IPS-18a (cell line): ENCODE data around the gene KCNJ9.
A peak's percentile ranks its signal among the peaks of the same experiment; 100 is the strongest.
"Not testable (repeated sequence)": the region's sequence is repeated elsewhere in the genome, so short reads cannot be mapped to it uniquely, and the experiment has no call there.

Source experiments
- H3K27ac ChIP-seq: one replicate; pipeline ENCODE4 v1.5.1; 2013; ENCODE audit warnings: low read length
- H3K27me3 ChIP-seq: one replicate; pipeline ENCODE4 v1.6.1; 2013; ENCODE audit warnings: mild to moderate bottlenecking, low read length; ENCODE audit not compliant: control insufficient read depth, insufficient read depth
- H3K36me3 ChIP-seq: one replicate; pipeline ENCODE4 v1.6.1; 2013; ENCODE audit warnings: low read depth, low read length; ENCODE audit not compliant: control insufficient read depth
- H3K4me1 ChIP-seq: one replicate; pipeline ENCODE4 v1.6.1; 2013; ENCODE audit warnings: low read depth, low read length; ENCODE audit not compliant: control insufficient read depth
- H3K4me3 ChIP-seq: one replicate; pipeline ENCODE4 v1.5.1; 2013; ENCODE audit warnings: low read length
- H3K9ac ChIP-seq: one replicate; pipeline ENCODE4 v1.6.1; 2013; ENCODE audit warnings: mild to moderate bottlenecking, low read length, moderate library complexity
- H3K9me3 ChIP-seq: one replicate; pipeline ENCODE4 v1.6.1; 2013; ENCODE audit warnings: low read depth, low read length; ENCODE audit not compliant: control insufficient read depth

The KCNJ9 gene

GRCh38 chr1:160081261-160081936, at the start of gene KCNJ9:
Gene KCNJ9, plus strand, starts transcription at chr1:160081538. Its CDS starts 2,493 bp downstream, at chr1:160084031.
- no peaks in the 10 kb centered on the region for H3K36me3 ChIP-seq
- no peaks in the 10 kb centered on the region for H3K9me3 ChIP-seq
- no peak within 1 kb of the TSS for H3K9ac ChIP-seq
- no peak within 1 kb of the TSS for H3K27ac ChIP-seq
- H3K4me3 ChIP-seq, result no peak within 1 kb of the TSS
- peaks cover 66% of the 10 kb centered on the region for H3K27me3 ChIP-seq
- H3K4me1 ChIP-seq, result peaks cover 5% of the 10 kb centered on the region

- H3K27ac ChIP-seq, result no peak overlapping the region
- peak overlapping the region; percentile 87 for H3K4me3 ChIP-seq
- H3K9me3 ChIP-seq, result no peaks in the 10 kb centered on the region
Observed at GRCh38 chr1:160032165-160032820, 49.0 kb upstream of the KCNJ9 start.

GRCh38 chr1:160040476-160040875, 40.9 kb upstream of the KCNJ9 start:
- no peaks in the 10 kb centered on the region for H3K9me3 ChIP-seq
- no peak overlapping the region for H3K9ac ChIP-seq
- H3K4me1 ChIP-seq, result no peaks in the 10 kb centered on the region
- H3K27me3 ChIP-seq, result no peaks in the 10 kb centered on the region
- no peak overlapping the region for H3K4me3 ChIP-seq
- H3K36me3 ChIP-seq, result no peaks in the 10 kb centered on the region
- no peak overlapping the region for H3K27ac ChIP-seq

More at GRCh38 chr1:160032165-160032820, 49.0 kb upstream of the KCNJ9 start:
- no peaks in the 10 kb centered on the region for H3K36me3 ChIP-seq
- H3K4me1 ChIP-seq, result peaks cover 14% of the 10 kb centered on the region
- peaks cover 16% of the 10 kb centered on the region for H3K27me3 ChIP-seq
- peak overlapping the region; percentile 55 for H3K9ac ChIP-seq

GRCh38 chr1:160043543-160043942, 37.8 kb upstream of the KCNJ9 start:
- no peaks in the 10 kb centered on the region for H3K36me3 ChIP-seq
- no peaks in the 10 kb centered on the region for H3K27me3 ChIP-seq
- no peak overlapping the region for H3K9ac ChIP-seq
- H3K4me1 ChIP-seq, result peaks cover 24% of the 10 kb centered on the region
- no peaks in the 10 kb centered on the region for H3K9me3 ChIP-seq
- H3K27ac ChIP-seq, result no peak overlapping the region
- no peak overlapping the region for H3K4me3 ChIP-seq

DNA sequence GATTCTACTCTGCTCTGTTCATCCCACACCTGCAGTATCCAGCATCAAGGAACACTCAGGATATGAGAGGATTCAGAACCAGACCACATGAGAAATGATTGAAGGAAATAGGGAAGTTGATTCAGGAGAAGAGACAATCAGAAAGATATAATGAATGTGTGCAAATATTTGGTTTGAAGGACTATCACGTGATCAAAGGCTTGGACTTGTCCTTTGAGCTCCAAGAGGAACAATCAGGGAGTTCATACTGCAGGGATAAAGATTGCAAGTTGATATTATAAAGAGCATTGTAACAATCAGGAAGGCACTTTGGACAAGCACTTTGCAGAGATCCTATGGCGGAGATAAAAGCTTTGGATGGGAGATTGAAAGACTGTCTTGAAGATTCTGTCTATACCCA, 35.7 kb upstream of the KCNJ9 start:
- H3K27me3 ChIP-seq, result no peaks in the 10 kb centered on the region
- H3K4me3 ChIP-seq, result no peak overlapping the region
- H3K9me3 ChIP-seq, result no peaks in the 10 kb centered on the region
- no peaks in the 10 kb centered on the region for H3K36me3 ChIP-seq
- H3K27ac ChIP-seq, result no peak overlapping the region
- no peak overlapping the region for H3K9ac ChIP-seq
- peaks cover 33% of the 10 kb centered on the region for H3K4me1 ChIP-seq

DNA sequence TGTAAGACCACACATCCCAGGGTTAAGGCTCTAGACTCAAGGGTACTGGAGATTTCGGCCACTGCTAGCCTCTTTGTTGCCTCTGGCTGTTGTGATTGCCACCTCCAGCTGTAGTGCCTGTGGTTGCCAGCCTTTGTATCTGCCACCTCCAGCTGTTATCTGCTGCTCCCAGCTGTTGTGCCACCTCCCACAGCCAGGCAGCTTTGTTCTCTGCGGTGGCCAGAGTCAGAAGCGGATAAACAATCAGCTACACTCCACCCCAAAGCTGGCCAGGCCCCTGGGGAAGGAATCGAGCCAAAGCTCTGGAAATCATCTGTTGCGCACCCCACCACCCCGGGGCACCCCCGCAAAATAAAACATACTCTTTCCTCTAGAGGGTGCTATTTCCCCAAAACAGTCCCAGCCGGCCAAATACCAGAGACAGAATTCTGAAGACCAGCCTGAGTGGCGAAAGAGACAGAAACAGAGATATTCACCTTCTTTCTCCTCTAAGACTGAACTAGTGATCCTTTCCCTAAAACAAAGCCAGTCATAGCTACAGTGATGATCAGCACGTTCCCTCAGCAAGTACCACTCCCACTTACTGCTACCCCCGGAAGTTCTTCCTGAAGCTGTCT, 34.7 kb upstream of the KCNJ9 start:
- Histone ChIP-seq H3K27ac (no peak overlapping the region), H3K4me3 (peak overlapping the region; percentile 11), H3K4me1 (peaks cover 33% of the 10 kb centered on the region), H3K9me3 (no peaks in the 10 kb centered on the region), H3K36me3 (no peaks in the 10 kb centered on the region), H3K27me3 (no peaks in the 10 kb centered on the region), H3K9ac (no peak overlapping the region)

- no peak overlapping the region for H3K9ac ChIP-seq
- H3K4me1 ChIP-seq, result peaks cover 33% of the 10 kb centered on the region
- no peaks in the 10 kb centered on the region for H3K9me3 ChIP-seq
- no peak overlapping the region for H3K27ac ChIP-seq
- peak overlapping the region; percentile 11 for H3K4me3 ChIP-seq
- H3K27me3 ChIP-seq, result no peaks in the 10 kb centered on the region
- no peaks in the 10 kb centered on the region for H3K36me3 ChIP-seq
Observed at GRCh38 chr1:160047111-160047991, 34.0 kb upstream of the KCNJ9 start.

DNA sequence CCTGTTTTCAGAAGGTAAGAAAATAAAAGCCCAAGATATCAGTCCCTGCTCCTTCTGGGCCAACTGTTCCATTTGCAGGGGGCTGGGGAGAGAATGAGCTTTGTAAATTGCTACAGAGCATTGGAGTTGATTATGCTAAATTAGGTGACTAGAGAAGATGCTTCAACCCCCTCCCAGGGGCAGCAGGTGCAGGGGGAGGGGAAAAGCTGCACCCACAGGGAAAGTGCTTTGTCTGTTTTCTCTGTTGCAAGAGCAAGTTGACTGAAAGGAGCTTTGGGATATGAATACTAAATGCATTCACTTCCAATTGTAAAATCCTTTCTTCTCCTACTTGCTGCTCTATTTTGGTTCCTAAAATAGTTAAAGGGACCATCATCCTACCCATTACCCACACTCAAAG, 33.0 kb upstream of the KCNJ9 start:
- peaks cover under 1% of the 10 kb centered on the region for H3K27me3 ChIP-seq
- no peak overlapping the region for H3K27ac ChIP-seq
- peaks cover 33% of the 10 kb centered on the region for H3K4me1 ChIP-seq
- no peaks in the 10 kb centered on the region for H3K9me3 ChIP-seq
- H3K4me3 ChIP-seq, result peak overlapping the region; percentile 24
- peak overlapping the region; percentile 6 for H3K9ac ChIP-seq
- H3K36me3 ChIP-seq, result no peaks in the 10 kb centered on the region

GRCh38 chr1:160049101-160049500, 32.2 kb upstream of the KCNJ9 start:
- Histone ChIP-seq H3K4me3 (no peak overlapping the region), H3K9me3 (no peaks in the 10 kb centered on the region), H3K27me3 (peaks cover 3% of the 10 kb centered on the region), H3K27ac (no peak overlapping the region), H3K4me1 (peaks cover 33% of the 10 kb centered on the region), H3K36me3 (no peaks in the 10 kb centered on the region), H3K9ac (peak overlapping the region; percentile 6)

- H3K36me3 ChIP-seq, H3K9me3 ChIP-seq, H3K9ac ChIP-seq, H3K27me3 ChIP-seq, H3K27ac ChIP-seq, H3K4me3 ChIP-seq: not testable (repeated sequence)
- peaks cover 33% of the 10 kb centered on the region for H3K4me1 ChIP-seq
Observed at GRCh38 chr1:160050182-160050581, 31.2 kb upstream of the KCNJ9 start.

GRCh38 chr1:160050619-160051018, 30.7 kb upstream of the KCNJ9 start:
- Histone ChIP-seq H3K9ac (no peak overlapping the region), H3K27me3 (peaks cover 3% of the 10 kb centered on the region), H3K9me3 (no peaks in the 10 kb centered on the region), H3K27ac (no peak overlapping the region), H3K4me3 (no peak overlapping the region), H3K36me3 (no peaks in the 10 kb centered on the region), H3K4me1 (peaks cover 33% of the 10 kb centered on the region)
